Measurements from ENCODE around the gene PTEN. TPM values are rescaled to one million over a fixed set of nuclear protein-coding genes. Genes with fewer than 3 reads are reported as not detected.

The PTEN gene
- total and polyA plus RNA-seq, 12 donors, result 35.7 to 179 (median 89.8) TPM

DNA sequence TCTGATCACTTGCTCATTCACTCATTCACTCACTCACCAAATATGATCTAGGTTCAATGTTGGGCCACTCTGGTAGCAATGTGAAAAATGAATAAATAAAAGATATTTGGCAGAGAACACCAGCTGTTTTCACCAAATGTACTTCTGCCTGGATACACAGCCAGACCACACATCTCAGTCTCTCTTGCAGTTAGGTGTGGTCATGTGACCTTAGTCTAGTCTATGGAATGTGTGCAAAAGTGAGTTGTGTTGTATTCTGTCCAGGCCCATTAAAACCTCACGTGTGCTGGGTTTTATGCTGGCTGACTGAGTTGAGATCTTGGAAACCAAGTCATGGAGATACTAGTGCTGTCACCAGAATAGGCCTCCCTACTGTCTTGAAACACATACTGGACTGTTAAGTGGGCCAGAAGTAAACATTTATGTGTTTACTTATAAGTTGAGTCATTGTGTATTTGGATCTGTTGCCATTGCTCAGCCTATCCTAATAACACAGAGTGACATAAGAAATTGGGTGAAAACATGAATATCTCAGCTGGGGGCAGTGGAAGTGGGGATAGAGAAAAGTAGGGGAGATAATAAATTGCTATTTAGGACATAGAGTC, 145.5 kb downstream of the PTEN start:
- WGBS, 4 donors, result 71 to 100% (median 91%) methylated on average over 1 of the region's 1 CpG
- H3K4me3 ChIP-seq, result no peak overlapping the region
- H3K27ac ChIP-seq, result no peak overlapping the region
- TF ChIP-seq, protein P1, sequence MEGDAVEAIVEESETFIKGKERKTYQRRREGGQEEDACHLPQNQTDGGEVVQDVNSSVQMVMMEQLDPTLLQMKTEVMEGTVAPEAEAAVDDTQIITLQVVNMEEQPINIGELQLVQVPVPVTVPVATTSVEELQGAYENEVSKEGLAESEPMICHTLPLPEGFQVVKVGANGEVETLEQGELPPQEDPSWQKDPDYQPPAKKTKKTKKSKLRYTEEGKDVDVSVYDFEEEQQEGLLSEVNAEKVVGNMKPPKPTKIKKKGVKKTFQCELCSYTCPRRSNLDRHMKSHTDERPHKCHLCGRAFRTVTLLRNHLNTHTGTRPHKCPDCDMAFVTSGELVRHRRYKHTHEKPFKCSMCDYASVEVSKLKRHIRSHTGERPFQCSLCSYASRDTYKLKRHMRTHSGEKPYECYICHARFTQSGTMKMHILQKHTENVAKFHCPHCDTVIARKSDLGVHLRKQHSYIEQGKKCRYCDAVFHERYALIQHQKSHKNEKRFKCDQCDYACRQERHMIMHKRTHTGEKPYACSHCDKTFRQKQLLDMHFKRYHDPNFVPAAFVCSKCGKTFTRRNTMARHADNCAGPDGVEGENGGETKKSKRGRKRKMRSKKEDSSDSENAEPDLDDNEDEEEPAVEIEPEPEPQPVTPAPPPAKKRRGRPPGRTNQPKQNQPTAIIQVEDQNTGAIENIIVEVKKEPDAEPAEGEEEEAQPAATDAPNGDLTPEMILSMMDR (IDR thresholded peaks at IDR 0.05), result no peak
- TF ChIP-seq POLR2A (IDR thresholded peaks at IDR 0.05), result no peak
- no peaks in the 10 kb centered on the region for H3K4me1 ChIP-seq (replicated peaks in 1 of 2)
- no peaks in the 10 kb centered on the region for H3K27me3 ChIP-seq
- intact Hi-C loops (cut with DNase I), result no loop called here
- DNase-seq, result no peak
- no peaks in the 10 kb centered on the region for H3K9me3 ChIP-seq (replicated peaks in 1 of 3)
- H3K36me3 ChIP-seq (replicated peaks in 1 of 2), result no peaks in the 10 kb centered on the region

DNA sequence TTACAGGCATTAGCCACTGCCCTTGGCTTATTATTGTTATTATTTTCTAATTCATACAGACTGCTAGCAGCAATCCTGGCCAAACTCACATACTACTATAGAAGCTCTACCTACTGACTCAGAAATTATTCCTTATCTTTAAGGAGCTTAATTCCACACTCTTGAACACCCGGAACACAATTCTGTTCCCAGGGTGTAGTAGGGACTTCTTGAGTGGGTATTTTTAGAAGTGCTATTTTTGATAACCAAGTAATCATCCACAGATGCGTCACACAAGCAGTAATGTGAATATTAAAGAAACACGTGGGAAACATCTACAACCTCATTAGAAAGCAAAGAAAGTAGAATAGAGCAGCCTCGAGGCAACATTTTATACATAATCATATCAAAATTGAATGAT, 149.2 kb downstream of the PTEN start:
- 67 to 73% (median 71%) methylated on average over 4 of the region's 4 CpGs for whole genome bisulfite sequencing, 4 donors
- Histone ChIP-seq H3K9me3 (replicated peaks in 1 of 3) (no peaks in the 10 kb centered on the region), H3K4me1 (replicated peaks in 1 of 2) (no peaks in the 10 kb centered on the region), H3K36me3 (replicated peaks in 1 of 2) (no peaks in the 10 kb centered on the region), H3K27ac (no peak overlapping the region), H3K4me3 (no peak overlapping the region), H3K27me3 (no peaks in the 10 kb centered on the region)
- intact Hi-C loops (cut with DNase I), result no loop called here
- TF ChIP-seq, protein P1 (IDR thresholded peaks at IDR 0.05), result no peak
- TF ChIP-seq POLR2A (IDR thresholded peaks at IDR 0.05), result no peak
- no peak for DNase-seq

DNA sequence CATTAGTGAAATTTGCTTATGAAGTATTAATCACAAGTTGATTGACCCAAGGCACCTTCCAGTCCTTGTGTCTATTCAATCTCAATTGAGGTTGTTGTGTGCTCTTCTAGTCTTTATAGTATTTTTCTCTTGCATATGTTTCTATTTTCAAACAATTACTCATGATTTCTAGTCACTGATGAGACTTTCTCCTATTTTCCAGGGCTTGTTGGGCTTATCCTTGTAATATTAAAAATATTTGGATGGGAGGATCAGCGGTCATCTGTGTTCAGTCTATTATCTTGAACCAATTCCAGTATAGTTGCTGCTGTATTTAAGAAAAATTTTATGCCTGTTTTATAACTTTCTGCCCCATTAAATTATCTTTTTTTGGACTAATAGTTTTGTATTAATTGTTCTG, 154.4 kb downstream of the PTEN start:
- intact Hi-C loops (cut with DNase I), result no loop called here
- no peaks in the 10 kb centered on the region for H3K4me1 ChIP-seq (replicated peaks in 1 of 2)
- H3K27ac ChIP-seq, result no peak overlapping the region
- DNase-seq, result no peak
- H3K9me3 ChIP-seq (replicated peaks in 1 of 3), result no peaks in the 10 kb centered on the region
- no peaks in the 10 kb centered on the region for H3K27me3 ChIP-seq
- no peaks in the 10 kb centered on the region for H3K36me3 ChIP-seq (replicated peaks in 1 of 2)
- 88 to 99% (median 90%) methylated on average over 1 of the region's 1 CpG for WGBS, 4 donors
- TF ChIP-seq, protein P1 (IDR thresholded peaks at IDR 0.05), result no peak
- TF ChIP-seq POLR2A (IDR thresholded peaks at IDR 0.05), result no peak
- no peak overlapping the region for H3K4me3 ChIP-seq

DNA sequence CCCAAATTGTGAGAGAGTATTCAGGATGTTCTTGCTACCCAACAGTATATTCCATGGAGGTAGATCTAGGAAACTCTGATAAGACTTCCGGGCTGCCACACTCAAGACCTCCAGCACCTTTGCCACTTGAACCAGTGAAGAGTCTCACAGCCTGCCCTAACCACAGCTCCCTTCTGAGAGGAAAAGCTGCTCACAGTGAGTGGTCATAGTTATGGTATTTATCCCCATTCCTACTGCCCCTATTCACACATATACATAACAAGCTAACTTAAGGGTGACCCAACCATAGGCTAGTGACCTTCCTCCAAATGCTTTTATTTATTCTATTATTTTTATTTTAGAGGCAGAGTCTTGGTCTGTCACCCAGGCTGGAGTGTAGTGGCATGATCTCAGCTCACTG, 156.3 kb downstream of the PTEN start:
- H3K4me1 ChIP-seq (replicated peaks in 1 of 2), result no peaks in the 10 kb centered on the region
- no peaks in the 10 kb centered on the region for H3K27me3 ChIP-seq
- DNase-seq, result no peak
- H3K27ac ChIP-seq, result no peak overlapping the region
- H3K4me3 ChIP-seq, result no peak overlapping the region
- no peaks in the 10 kb centered on the region for H3K36me3 ChIP-seq (replicated peaks in 1 of 2)
- H3K9me3 ChIP-seq (replicated peaks in 1 of 3), result no peaks in the 10 kb centered on the region
- intact Hi-C loops (cut with DNase I), result no loop called here
- 96 to 100% (median 100%) methylated on average over 1 of the region's 1 CpG; no CpG with 5 or more reads in 1 of the 4 donors for WGBS, 4 donors
- no peak for TF ChIP-seq POLR2A (IDR thresholded peaks at IDR 0.05)
- TF ChIP-seq, protein P1 (IDR thresholded peaks at IDR 0.05), result no peak

Small RNA genes within 50 kb of the gene (small RNA-seq; reads per million reads assigned to genes)
- 0 reads per million in 2 donors for gene RF00284
- gene RN7SL78P, result 0 reads per million in 2 donors

Other genes with a start within 250 kb of the PTEN start
- gene PAPSS2, start 203.7 kb upstream of the PTEN start, total RNA-seq, result 100 to 1,000 TPM; 182 to 775 (median 252) TPM
- 100 to 1,000 TPM in 1 of 3 donors, 10 to 100 TPM in 2; 55.0 to 463 (median 72.3) TPM for gene PAPSS2, start 203.7 kb upstream of the PTEN start, polyA plus RNA-seq
- 100 to 1,000 TPM in 1 of 9 donors, 10 to 100 TPM in 8; 30.0 to 119 (median 50.6) TPM for gene ATAD1, start 45.4 kb upstream of the PTEN start, total RNA-seq
- 10 to 100 TPM in 1 of 3 donors, 1 to 10 TPM in 2; 8.5 to 54.4 (median 9.0) TPM for gene ATAD1, start 45.4 kb upstream of the PTEN start, polyA plus RNA-seq
- 1 to 10 TPM in 5 of 9 donors, under 1 TPM in 4; 0.39 to 1.5 (median 1.0) TPM for gene KLLN, start 92 bp upstream of the PTEN start, total RNA-seq
- under 1 TPM; 0.24 to 0.84 (median 0.48) TPM for gene KLLN, start 92 bp upstream of the PTEN start, polyA plus RNA-seq

All from adrenal gland (tissue), 12 donors.